ENCODE results near the gene FCGBP.
"Not testable (repeated sequence)": the region's sequence is repeated elsewhere in the genome, so short reads cannot be mapped to it uniquely, and the experiment has no call there.

DNA sequence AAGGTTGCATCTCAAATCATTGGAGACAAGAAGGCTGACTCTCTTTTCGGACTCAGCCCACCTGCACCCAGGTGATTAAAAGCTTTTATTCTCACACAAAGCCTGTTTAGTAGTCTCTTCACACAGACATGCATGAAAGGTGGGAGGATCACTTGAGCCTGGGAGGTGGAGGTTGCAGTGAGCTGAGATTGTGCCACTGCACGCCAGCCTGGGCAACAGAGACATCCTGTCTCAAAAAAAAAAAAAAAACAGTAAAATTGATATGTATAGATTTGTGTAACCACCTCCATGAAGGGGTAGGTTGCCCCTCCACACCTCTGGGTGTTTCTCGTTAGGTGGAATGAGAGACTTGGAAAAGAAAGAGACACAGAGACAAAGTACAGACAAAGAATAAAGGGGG lies 24.5 kb upstream of the FCGBP start:
- not testable (repeated sequence) for TF ChIP-seq EZH2 (IDR thresholded peaks at IDR 0.05; ENCODE audit: low read length); CTCF (optimal IDR thresholded peaks at IDR 0.05 in 1 of 3, IDR thresholded peaks at IDR 0.05 in 1 of 3, conservative IDR thresholded peaks at IDR 0.05 in 1 of 3; ENCODE audit: extremely low read depth in 1 of 3, insufficient read depth in 2 of 3, low read length in 3 of 3)

Data from keratinocyte (primary cell).